ENCODE data around the gene CCDC148.
A peak's percentile ranks its signal among the peaks of the same experiment; 100 is the strongest.

Gene CCDC148

DNA sequence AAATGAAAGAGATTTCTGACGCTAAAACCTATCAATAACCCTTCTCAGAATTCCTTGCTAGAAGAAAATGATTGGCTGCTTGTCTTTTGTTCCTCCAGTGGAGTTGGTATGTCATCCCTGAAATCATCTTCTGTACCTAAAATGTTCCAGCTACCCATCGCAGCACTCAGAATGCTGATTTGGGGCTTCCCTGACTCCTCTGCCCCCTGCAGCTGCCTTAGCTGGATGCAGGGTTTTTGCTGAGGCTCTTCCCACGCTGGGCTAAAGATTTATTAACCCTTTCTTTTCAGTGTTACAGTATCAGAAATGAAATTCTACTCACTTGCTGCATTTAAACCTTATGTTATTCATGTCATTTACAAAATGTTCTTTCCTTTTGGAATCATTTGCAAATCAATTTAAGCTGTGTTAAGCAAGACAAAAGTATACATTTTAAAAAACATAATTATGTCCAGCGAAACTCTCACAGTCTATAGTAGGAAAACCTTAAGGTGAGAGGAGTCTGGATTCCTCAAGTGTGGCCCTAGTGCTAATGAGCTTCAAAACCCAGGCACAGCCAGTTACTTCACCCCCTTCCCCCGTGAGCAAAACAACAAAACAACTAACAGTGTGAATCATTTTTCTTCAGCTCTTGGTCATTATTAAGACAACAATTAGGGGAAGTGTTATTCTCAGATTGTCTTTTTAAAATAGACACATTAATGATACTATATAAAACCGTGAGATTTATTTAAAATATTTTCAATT is 33.0 kb upstream of the CCDC148 start:
- TF ChIP-seq ZNF560 (tag by site-specific recombination; IDR thresholded peaks at IDR 0.05; ENCODE audit: borderline replicate concordance) (no peak), ZBTB20 (tag by site-specific recombination; IDR thresholded peaks at IDR 0.05) (peak; percentile 87), ZNF266 (tag by site-specific recombination; IDR thresholded peaks at IDR 0.05; ENCODE audit: low read depth) (no peak), ZNF701 (tag by site-specific recombination; IDR thresholded peaks at IDR 0.05) (no peak), BCL11A (tag by site-specific recombination; IDR thresholded peaks at IDR 0.05; ENCODE audit: low read depth) (no peak), ZNF2 (tag by site-specific recombination; IDR thresholded peaks at IDR 0.05) (no peak), ZNF571 (tag by site-specific recombination; IDR thresholded peaks at IDR 0.05) (no peak), ZIC2 (tag by site-specific recombination; IDR thresholded peaks at IDR 0.05) (0 out of 2 replicates have a peak, but pooled peaks have one; percentile 40), ZNF354C (tag by site-specific recombination; IDR thresholded peaks at IDR 0.05; ENCODE audit: borderline replicate concordance, low read depth) (no peak), ZNF292 (tag by site-specific recombination; IDR thresholded peaks at IDR 0.05; ENCODE audit: borderline replicate concordance, low read depth) (no peak), ZNF600 (tag by site-specific recombination; IDR thresholded peaks at IDR 0.05) (no peak), ZNF169 (tag by site-specific recombination; IDR thresholded peaks at IDR 0.05) (no peak), ZFHX2 (tag by site-specific recombination; conservative IDR thresholded peaks at IDR 0.05) (0 out of 2 replicates have a peak, but pooled peaks have one; percentile 21), ZNF529 (tag by site-specific recombination; IDR thresholded peaks at IDR 0.05; ENCODE audit: insufficient replicate concordance) (no peak), ZNF140 (tag by site-specific recombination; IDR thresholded peaks at IDR 0.05) (no peak)
- TF ChIP-seq, protein P1, sequence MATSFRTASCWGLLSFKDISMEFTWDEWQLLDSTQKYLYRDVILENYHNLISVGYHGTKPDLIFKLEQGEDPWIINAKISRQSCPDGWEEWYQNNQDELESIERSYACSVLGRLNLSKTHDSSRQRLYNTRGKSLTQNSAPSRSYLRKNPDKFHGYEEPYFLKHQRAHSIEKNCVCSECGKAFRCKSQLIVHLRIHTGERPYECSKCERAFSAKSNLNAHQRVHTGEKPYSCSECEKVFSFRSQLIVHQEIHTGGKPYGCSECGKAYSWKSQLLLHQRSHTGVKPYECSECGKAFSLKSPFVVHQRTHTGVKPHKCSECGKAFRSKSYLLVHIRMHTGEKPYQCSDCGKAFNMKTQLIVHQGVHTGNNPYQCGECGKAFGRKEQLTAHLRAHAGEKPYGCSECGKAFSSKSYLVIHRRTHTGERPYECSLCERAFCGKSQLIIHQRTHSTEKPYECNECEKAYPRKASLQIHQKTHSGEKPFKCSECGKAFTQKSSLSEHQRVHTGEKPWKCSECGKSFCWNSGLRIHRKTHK (tag by site-specific recombination; IDR thresholded peaks at IDR 0.05), result no peak
- TF ChIP-seq, protein P2, sequence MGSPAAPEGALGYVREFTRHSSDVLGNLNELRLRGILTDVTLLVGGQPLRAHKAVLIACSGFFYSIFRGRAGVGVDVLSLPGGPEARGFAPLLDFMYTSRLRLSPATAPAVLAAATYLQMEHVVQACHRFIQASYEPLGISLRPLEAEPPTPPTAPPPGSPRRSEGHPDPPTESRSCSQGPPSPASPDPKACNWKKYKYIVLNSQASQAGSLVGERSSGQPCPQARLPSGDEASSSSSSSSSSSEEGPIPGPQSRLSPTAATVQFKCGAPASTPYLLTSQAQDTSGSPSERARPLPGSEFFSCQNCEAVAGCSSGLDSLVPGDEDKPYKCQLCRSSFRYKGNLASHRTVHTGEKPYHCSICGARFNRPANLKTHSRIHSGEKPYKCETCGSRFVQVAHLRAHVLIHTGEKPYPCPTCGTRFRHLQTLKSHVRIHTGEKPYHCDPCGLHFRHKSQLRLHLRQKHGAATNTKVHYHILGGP (tag by site-specific recombination; IDR thresholded peaks at IDR 0.05), result no peak
- TF ChIP-seq, protein P3, sequence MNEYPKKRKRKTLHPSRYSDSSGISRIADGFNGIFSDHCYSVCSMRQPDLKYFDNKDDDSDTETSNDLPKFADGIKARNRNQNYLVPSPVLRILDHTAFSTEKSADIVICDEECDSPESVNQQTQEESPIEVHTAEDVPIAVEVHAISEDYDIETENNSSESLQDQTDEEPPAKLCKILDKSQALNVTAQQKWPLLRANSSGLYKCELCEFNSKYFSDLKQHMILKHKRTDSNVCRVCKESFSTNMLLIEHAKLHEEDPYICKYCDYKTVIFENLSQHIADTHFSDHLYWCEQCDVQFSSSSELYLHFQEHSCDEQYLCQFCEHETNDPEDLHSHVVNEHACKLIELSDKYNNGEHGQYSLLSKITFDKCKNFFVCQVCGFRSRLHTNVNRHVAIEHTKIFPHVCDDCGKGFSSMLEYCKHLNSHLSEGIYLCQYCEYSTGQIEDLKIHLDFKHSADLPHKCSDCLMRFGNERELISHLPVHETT (tag by site-specific recombination; IDR thresholded peaks at IDR 0.05), result no peak
- H3K27ac ChIP-seq (ENCODE audit: extremely low read depth, low read depth, low read length), result no peak overlapping the region
- peaks cover 18% of the 10 kb centered on the region for H3K4me1 ChIP-seq (ENCODE audit: control insufficient read depth, insufficient read depth, low read length)
- no peaks in the 10 kb centered on the region for H3K36me3 ChIP-seq (ENCODE audit: control insufficient read depth in 2 of 2, insufficient read depth in 1 of 2, low read length in 2 of 2)
- POLR2A ChIA-PET, result interaction anchor here (0.7 kb wide), 1 partner anchor 1880 kb away, joined by 3 read pairs; no protein-coding TSS in a partner anchor
- CTCF ChIA-PET, result interaction anchor here (1.0 to 1.3 kb wide), 2 partner anchors 14 to 29 kb away, joined by 3 to 4 read pairs; no protein-coding TSS in a partner anchor
- H3K4me3 ChIP-seq (ENCODE audit: low read depth, low read length), result no peak overlapping the region
- H3K9me3 ChIP-seq (ENCODE audit: control insufficient read depth, insufficient read depth, low read depth, low read length), result no peaks in the 10 kb centered on the region

DNA sequence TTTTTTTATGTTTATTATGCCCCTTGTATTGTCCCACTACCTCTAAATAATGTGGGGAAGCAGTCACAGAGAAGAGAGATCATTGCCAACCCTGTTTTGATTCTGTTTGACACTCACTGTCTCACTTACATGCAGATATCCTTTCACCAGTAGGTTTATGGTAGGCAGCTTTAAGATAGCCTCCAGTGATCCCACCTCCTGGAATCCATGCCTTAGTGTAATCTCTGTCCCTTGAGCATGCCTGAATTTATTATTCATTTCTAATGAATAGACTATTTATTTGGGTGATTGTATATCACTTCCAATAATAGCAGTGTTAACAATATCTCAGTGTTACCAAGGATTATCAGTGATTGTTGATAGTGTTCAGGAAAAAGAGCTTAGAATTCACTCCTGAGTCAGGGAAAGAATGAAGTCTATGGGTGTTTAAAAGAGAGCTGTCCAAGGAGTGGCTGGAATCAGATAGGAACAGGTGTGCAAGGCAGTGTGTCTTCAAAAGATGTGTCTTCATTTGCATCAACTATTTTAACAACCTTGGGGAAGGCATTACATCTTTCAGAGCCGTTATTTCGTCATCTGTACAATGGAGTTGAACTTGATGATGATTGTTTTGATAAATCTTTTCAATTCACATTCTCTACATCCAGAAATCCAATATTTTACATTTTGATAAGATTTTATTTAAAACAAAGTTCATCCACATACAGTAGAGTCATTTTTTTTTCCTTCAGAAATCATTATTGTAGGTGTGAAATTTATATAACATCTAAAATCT is 32.1 kb upstream of the CCDC148 start:
- H3K36me3 ChIP-seq (ENCODE audit: control insufficient read depth in 2 of 2, insufficient read depth in 1 of 2, low read length in 2 of 2), result no peaks in the 10 kb centered on the region
- no peak overlapping the region for H3K4me3 ChIP-seq (ENCODE audit: low read depth, low read length)
- no peak overlapping the region for H3K27ac ChIP-seq (ENCODE audit: extremely low read depth, low read depth, low read length)
- ChIA-PET POLR2A (no interaction called here), CTCF (interaction anchor here (0.7 to 1.4 kb wide), 5 partner anchors 13 to 309 kb away, joined by 3 to 4 read pairs (median 3); no protein-coding TSS in a partner anchor)
- H3K4me1 ChIP-seq (ENCODE audit: control insufficient read depth, insufficient read depth, low read length), result peaks cover 18% of the 10 kb centered on the region
- no peaks in the 10 kb centered on the region for H3K9me3 ChIP-seq (ENCODE audit: control insufficient read depth, insufficient read depth, low read depth, low read length)
- TF ChIP-seq ZNF596 (tag by site-specific recombination; IDR thresholded peaks at IDR 0.05), result no peak
- TF ChIP-seq ZNF202 (tag by site-specific recombination; IDR thresholded peaks at IDR 0.05; ENCODE audit: borderline replicate concordance), result no peak
- no peak for TF ChIP-seq ZNF423 (tag by site-specific recombination; IDR thresholded peaks at IDR 0.05)
- TF ChIP-seq ZNF529 (tag by site-specific recombination; IDR thresholded peaks at IDR 0.05; ENCODE audit: insufficient replicate concordance), result no peak
- no peak for TF ChIP-seq ZNF416 (tag by site-specific recombination; IDR thresholded peaks at IDR 0.05)
- TF ChIP-seq EGR2 (tag by site-specific recombination; IDR thresholded peaks at IDR 0.05; ENCODE audit: low read depth), result no peak
- TF ChIP-seq, protein P4, sequence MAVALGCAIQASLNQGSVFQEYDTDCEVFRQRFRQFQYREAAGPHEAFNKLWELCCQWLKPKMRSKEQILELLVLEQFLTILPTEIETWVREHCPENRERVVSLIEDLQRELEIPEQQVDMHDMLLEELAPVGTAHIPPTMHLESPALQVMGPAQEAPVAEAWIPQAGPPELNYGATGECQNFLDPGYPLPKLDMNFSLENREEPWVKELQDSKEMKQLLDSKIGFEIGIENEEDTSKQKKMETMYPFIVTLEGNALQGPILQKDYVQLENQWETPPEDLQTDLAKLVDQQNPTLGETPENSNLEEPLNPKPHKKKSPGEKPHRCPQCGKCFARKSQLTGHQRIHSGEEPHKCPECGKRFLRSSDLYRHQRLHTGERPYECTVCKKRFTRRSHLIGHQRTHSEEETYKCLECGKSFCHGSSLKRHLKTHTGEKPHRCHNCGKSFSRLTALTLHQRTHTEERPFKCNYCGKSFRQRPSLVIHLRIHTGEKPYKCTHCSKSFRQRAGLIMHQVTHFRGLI (tag by site-specific recombination; IDR thresholded peaks at IDR 0.05), result no peak
- no peak for TF ChIP-seq TRIM28 (IDR thresholded peaks at IDR 0.05; ENCODE audit: borderline replicate concordance, low read length)
- TF ChIP-seq ZNF548 (tag by site-specific recombination; IDR thresholded peaks at IDR 0.05), result no peak
- TF ChIP-seq ZNF707 (tag by site-specific recombination; IDR thresholded peaks at IDR 0.05), result no peak
- TF ChIP-seq SALL2 (tag by site-specific recombination; IDR thresholded peaks at IDR 0.05; ENCODE audit: borderline replicate concordance), result no peak
- TF ChIP-seq ZNF24 (tag by site-specific recombination; IDR thresholded peaks at IDR 0.05), result no peak
